CD4-positive, alpha-beta T cell treated with Interleukin-15 for 1 hour (primary cell): ENCODE data around the gene MDFIC.

ENCODE experiments used
- DNase-seq: peaks from one replicate; pipeline ENCODE4 v3.0.0-alpha.2; 2020

MDFIC gene

DNA sequence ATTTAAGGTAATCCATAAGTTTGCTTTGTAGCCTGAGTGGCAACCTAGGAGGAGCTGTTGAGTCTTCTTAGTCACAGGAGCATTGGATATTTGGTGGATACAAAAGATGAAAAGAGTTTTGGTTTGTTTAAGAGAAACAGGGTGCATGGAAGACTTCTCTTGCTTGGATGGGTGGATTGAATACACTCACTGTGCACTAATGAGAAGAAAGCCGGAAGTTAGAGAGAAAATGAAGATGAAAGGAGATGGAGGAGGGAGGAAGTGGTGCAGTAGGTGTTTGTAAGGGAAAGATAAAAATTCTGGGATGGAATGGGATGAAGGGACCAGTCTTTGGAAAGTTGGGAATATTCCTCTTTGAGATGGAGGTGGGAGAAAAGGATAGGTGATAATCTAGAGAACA, 7.7 kb downstream of the MDFIC start:
- DNase-seq, result no peak

DNA sequence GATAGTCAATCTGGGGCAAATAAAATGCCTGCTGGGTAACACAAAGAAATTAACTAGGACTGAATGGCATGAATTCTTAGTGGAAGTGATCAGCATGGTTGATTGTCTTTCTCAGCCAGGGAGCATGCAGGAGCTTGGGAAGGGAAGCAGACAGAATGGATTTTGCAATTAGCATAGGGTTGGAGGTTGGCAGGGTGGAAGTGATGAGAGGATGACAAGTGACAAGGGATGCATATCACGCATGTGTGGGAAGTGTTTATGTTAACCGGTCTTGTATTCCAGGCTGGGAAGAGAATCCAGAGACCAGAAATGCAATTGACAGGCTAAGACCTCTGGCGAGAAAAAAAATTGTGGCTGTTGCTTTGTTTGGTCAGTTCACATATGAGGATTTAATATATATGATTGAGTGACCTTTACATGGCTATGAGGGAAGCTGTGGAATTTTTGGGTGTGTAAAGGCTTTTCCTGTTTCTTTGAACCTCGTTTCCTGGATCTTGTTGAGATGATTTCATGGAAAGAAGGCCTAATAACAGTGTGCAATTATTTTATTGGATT, 8.3 kb downstream of the MDFIC start:
- no peak for DNase-seq

GRCh38 chr7:114930829-114931655, 9.1 kb downstream of the MDFIC start:
- DNase-seq, result no peak

GRCh38 chr7:114931656-114932011, 9.7 kb downstream of the MDFIC start:
- no peak for DNase-seq

GRCh38 chr7:114932991-114933390, 11.1 kb downstream of the MDFIC start:
- no peak for DNase-seq

DNA sequence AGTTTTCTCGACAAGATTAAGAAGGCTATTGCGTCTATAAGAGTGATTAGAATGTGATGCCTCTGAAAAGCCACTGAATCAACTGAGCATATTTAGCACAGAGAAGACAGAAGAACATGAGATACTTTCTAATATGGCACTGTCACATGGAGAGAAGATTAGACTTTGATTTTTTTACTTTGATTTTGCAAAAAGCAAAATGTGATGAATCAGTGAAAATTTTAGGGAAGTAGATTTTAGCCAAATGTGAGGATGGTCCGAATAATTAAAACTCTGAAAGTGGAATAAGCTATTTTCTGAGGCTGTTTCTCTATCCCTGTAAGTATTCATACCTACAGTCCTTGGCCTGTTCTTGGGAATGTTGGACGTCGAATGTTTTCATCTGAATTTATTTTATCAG, 11.8 kb downstream of the MDFIC start:
- DNase-seq, result no peak

- no peak for DNase-seq
These were observed 12.2 kb downstream of the MDFIC start for GRCh38 chr7:114934086-114934485.

GRCh38 chr7:114934713-114935112, 12.8 kb downstream of the MDFIC start:
- DNase-seq, result no peak

GRCh38 chr7:114936471-114936870, 14.6 kb downstream of the MDFIC start:
- no peak for DNase-seq

- no peak for DNase-seq
These were observed 15.6 kb downstream of the MDFIC start for GRCh38 chr7:114937446-114937845.

DNA sequence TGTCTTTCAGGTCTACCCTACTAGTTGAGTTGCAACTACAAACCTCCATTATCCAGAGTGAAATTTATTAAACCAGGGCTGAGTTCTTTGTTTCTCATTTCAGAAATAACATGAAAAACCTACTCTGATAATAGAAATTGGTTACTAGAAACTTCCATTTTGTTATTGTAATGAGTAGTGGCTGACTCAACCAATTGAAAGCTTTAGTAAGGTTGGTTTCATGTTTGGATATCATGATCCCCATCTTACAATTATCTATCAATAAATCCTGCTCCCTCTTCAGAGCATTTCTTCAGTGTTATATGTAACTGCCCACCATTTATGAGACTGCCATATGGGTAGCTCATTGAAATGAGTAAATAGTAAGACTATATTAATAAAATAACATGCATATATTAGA, 16.9 kb downstream of the MDFIC start:
- no peak for DNase-seq

DNA sequence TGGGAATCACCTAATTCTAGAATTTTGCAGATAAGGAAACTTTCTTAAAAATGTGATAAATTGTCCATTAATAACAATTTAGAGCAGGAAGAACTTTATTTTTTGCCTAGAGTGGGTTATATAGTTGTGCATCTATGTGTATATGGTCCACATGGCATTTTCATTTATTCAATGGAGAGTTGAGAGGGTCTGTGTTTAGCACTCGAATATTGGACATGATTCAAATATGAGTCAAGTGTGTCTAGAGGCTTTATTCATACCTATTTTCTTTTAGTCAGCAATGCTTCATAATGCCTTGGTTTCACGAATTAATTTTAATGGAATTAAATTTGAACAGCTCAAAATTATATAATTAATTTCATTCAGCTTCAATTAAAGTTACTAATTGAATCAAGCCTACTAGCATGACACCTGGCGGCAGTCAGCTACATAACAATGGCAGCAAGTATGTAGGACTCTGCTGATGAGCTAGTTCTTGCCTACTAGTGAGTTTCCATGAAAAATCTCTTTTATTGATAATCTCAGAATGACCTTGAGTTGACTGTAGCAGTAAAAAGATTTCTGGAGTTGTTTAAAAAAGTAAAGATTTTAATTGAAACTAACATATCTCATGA, 17.7 kb downstream of the MDFIC start:
- DNase-seq, result no peak

DNA sequence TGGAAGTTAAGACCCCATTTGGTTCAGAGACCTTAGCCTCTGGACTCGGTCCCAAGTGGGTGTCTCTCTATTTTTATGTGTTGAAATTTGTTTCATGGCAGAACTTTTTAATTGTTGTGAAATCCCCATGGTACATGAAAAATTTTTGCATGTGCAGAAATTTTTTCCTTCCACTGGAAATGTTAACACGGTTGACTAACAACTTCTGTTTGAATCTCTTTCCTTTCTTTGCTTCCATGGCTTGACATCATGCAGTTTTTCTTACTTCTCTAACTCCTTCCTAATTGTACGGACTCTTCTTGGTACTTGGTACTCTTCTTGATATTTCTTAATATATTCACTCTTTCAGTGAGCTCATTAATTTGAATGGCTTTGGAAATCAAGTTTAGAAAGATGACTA, 18.3 kb downstream of the MDFIC start:
- DNase-seq, result no peak

- no peak for DNase-seq
These were observed 19.8 kb downstream of the MDFIC start for GRCh38 chr7:114941692-114942091.

GRCh38 chr7:114942446-114943175, 20.7 kb downstream of the MDFIC start:
- DNase-seq, result no peak

DNA sequence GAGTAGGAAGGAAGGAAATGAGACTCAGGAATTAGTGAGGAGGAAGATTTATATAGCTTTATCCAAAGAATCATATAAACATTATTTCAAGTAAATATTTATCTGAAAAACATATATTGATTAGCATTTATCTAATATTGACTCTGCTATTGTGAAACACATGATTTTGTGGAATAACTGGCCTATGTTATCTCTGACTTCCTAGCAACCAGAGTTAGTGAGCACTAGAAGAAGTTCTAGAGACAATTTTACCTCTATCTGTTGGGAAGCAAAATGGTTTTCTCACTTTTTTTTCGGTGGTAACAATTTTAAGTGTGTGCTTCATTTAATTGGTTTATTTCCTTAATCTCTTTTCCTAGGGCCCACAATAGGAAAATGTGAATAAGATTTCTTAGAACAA, 21.6 kb downstream of the MDFIC start:
- DNase-seq, result no peak

DNA sequence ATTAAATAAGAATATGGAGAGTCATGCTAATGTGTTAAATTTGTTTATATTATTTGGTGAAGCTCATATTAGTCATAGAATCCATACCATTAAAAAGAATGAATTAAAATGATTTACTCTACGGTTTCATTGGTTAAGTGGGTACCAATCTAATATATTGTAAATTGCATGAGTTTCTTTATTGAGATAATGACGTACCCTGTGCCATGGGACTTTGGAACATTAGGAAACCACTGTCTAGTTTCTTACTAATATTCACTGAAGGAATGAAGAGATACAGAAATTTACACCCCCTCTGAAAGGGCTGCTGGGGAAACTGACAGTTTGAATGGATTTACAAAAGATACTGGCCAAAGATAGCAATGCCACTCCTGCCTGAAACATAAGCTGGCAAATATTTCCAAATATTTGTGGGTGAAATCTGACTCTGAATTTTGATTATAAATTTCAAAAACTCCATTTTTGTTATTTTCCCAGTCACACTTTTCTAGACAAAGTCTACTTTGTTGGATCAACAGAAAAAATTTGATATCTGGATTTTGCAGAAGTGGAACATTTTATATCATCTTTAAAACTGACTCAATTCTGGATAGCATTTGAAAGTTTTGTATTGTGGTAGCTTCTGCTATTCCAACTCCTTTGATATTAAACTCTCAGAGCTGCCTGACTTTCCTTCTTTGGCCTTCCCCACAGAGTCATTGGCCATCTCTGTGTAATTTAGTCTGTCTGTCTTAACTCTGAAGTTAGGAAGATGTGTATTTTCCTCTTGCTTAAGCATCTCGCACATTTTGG, 22.3 kb downstream of the MDFIC start:
- no peak for DNase-seq

DNA sequence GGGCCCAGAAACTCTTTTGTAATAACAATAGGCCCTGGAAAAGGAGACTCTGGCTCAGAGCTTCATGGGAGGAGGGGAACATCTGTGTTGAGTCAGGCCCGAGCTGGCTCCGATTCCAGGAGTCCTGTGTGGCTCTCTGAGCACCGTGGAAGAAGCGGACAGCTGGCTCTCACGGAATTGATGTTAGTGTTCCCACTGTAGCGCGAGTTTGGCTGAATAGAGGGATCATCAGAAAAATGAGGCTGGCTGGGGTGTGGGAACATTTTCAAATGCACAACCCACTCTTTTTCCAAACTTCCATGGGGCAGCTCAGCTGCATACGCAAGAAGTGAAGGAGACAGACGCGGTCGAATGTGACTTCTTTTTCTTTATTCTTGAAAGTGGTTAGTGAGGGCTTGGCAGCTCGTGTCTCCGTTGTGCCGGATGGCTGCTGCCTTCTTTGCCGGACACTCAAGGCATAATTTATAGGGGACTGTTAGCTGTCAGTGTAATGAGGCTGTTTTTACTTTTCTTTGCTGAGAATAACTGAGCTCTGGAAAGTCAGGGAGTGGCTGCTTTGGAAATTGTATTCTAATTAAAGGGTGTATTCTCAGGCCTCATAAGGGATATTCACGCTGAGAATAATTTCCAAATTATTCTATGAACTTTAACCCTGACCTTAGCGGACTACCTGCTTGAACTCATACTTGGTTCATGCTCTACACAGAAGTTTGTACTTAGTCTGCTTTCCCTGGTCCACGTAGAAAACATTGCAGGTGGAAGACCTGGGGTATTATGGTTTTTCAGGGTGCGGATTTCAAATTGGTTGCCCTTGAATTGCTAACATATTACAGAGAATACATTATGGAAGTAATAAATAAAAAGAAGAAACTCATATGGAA, 23.1 kb downstream of the MDFIC start:
- DNase-seq, result no peak

DNA sequence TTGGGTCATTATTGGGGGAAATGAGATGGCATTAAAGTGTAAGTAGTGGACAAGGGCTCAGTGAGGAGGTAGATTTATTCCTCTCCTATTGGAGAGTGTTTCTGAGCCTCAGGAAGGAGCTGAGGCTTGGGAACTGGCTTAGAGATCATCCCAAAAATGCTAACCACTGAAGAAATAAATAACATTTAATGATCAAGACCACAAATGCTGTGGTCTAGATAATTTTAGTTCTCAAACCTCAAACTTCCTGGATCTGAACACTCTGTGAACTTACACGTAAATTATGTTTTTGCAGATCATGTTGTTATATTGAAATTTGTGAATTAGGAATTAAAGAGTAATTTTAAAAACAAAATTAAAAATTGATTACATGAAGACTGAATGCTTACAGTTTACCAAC, 27.3 kb downstream of the MDFIC start:
- DNase-seq, result no peak

- no peak for DNase-seq
These were observed 30.4 kb downstream of the MDFIC start for GRCh38 chr7:114952296-114952695.

DNA sequence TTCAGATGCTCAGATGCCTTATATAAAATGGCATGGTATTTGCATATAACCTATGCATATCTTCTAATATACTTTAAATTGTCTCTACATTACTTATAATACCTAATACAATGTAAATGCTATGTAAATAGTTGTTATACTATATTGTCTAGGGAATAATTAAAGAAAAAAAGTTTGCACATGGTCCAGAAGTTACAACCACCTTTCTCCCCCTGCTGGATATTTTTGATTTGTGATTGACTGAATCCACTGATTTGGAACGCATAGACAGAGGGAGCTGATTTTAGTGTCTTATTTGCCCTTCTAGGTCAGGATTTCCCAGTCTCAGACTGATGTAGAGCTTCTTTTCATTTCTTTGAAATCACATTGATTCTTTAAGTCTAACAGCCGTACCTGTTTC, 31.8 kb downstream of the MDFIC start:
- no peak for DNase-seq

GRCh38 chr7:114956702-114957101, 34.8 kb downstream of the MDFIC start:
- DNase-seq, result no peak
